SHP77 treated with DMSO at 0.1 percent for 48 hours (cell line): Measurements from ENCODE around the gene UBL4B.

Source experiments
- DNase-seq: peaks from one replicate; lab custom pipeline; 2025; lab: John Stamatoyannopoulos, UW

Gene UBL4B

DNA sequence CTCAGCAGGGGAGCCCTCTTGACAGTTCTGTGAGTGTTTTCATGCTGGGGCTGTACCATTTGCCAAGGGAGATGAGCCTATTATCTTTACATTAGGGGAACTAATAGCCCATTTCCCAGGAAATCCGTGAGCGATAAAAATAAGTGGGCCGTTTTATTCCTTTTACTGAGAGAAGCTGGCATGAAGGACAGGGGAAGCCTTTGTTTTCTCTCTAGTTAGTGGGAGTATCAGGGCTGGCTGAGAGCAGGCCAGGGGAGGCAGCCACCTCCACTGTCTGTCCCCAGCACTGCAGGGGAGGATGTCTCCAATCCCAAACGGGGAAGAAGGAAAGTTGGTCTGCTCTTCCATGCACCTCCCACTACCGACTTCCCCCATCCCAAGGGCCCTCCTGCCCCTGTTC lies 2.5 kb downstream of the UBL4B start:
- no peak for DNase-seq

DNA sequence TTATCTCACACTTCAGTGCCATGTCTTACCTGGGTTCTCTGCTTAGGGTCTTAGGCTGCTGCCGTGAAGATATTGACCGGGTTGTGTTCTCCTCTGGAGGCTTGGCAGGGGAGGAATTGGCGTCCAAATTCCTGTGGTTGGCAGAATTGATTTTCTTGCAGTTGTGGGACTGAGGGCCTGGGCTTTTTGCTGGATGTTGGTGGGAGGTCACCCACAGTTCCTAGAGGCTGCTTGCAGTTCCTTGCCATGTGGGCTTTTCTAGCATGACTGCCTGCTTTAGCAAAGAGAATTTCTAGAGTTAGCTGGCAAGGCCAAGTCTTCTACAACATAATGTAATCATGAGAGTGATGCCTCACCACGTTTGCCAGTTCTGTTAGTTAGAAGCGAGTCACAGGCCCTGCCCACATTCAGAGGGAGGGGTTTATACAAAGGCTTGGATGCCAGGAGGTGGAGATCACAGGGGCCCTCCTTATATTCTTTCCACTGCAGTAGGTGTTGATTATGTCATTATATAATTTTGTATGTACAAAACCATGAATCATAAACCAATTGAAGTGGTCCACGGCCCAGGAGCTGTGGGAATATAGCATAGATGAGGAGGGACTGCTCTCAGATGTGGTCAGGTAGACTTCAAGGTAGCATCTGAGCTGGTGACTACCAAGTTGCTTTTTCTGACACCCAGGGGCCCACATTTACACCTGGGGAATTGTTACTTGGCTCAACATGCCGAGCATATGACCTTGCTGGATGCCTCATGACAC lies 6.6 kb downstream of the UBL4B start:
- DNase-seq, result no peak

GRCh38 chr1:110119843-110120242 lies 7.6 kb downstream of the UBL4B start:
- DNase-seq, result peak; percentile 17

DNA sequence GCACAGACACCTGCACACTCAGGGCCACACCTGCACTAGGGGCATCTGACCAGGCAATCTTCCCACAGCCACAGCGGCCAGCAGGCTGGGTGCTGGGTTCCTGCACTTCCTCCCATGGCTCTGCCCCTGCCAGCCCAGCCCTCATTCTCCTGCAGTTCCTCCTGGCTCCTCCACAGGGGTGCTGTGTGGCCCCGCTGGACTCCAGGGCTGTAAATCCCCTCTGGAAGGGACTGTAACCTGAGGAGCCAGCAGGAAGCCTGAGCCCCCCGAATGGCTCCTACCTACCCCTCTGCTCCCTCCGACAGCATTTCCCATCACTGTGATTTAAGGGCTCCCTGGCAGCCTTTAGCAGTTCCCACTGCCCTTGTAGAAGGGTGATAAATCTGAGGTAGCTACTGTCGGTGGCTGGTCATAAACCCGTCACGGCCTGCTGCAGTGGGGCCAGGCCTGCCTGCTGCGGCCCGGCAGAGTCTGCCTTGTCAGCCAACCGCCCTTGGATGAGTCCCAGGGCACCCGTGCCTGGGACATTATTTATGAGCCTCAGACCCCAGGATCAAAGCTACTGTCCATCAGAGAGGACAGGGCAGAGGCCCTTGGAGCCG lies 8.8 kb downstream of the UBL4B start:
- peak; percentile 16 for DNase-seq

DNA sequence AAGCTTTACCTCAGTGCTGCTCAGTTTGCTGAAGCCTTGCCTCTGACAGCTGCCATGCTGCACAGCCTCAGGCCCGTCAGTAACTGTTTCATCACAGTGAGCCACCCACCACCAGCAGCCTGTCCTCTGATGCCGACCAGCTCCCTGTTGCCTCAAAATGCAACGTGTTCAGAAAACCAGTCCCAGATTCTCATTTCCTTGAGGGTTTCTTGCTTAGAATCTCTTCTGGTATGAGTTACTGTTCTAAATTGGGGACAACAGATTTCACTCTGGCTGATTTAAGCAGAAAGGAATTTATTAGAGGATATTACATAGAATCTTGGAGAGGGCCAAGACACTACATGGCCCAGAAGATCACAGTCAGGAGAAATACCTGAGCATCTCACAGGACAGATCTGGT lies 11.0 kb downstream of the UBL4B start:
- DNase-seq, result no peak

DNA sequence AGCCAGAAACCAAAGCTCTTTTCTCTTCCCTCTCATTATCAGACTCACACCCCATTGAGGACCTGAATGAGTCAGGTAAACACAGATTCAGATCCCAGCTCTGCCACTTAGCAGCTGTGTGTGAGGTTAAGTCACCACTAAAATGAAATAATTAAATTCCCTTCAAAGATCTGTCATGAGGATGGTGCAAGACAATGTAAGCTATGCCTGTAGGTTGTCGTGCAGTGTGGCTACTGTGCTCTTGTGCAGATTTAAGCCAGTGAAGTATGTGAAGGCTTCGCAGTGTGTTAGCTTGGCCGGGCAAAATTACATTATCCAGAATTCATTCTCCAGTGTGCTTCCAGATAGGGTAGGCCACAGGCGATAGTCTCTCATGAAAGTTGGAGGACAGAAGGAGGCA lies 13.6 kb downstream of the UBL4B start:
- DNase-seq, result peak; percentile 20

GRCh38 chr1:110130113-110130591 lies 17.9 kb downstream of the UBL4B start:
- DNase-seq, result no peak

DNA sequence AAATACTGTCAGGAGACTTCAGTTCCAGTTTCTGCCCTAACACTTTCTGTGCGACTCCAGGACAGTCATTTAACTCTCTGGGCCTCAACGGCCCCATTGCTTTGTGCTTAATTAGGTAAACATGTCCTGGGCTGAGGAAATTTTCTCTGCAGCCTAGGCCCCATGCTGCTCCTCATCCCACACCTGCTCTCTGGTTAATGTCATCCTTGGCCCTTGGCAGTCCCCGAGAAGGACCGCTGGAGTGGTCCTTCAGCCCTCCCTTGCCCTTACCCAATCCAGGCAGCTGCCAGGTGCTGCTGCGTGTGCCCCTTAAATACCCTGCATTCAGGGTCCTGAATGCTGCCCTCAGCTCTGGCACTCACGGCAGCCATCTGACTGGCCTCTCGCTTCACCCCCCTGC lies 18.7 kb downstream of the UBL4B start:
- DNase-seq, result no peak

DNA sequence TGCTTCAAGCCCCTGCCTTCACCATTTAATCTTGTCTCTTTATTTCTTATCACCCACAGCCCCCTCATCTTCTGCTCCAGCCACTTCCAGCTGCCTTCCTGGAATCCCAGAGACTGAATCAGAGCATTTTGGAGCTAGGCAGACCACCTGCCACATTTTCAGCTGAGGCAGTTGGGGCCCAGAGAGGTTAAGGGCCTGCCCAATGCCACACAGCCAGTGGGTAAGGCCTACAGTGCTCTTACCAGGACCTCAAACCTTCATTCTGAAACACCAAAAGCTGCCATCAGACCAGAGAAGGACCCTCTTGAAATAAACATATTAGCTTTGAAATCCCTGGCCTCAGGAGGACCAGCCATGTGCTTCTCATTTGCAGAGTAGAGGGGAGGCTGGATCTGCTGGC lies 20.4 kb downstream of the UBL4B start:
- DNase-seq, result no peak

- DNase-seq, result no peak
Observed at GRCh38 chr1:110133436-110133835, 21.2 kb downstream of the UBL4B start.

- peak; percentile 81 for DNase-seq
Observed at GRCh38 chr1:110134050-110134595, 21.9 kb downstream of the UBL4B start.

DNA sequence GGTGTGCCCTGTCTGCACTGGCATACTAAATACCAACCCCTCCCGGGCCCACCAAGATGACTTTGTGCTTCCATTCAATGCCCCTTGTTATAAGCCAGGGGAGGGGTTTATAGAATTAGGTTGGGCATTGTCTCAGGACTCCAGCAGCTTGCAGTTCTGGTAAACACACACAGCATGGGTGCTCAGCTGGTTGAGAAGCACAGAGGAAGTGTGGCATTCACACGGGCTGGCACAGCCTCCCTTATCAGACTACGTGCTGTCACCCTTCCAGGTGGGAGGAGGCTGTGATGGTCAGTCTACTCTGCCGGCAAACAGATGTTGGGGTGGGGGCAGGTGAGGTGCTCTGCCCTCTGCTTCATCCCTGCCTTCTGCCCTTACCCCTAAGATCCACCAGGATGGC lies 23.0 kb downstream of the UBL4B start:
- peak; percentile 28 for DNase-seq

DNA sequence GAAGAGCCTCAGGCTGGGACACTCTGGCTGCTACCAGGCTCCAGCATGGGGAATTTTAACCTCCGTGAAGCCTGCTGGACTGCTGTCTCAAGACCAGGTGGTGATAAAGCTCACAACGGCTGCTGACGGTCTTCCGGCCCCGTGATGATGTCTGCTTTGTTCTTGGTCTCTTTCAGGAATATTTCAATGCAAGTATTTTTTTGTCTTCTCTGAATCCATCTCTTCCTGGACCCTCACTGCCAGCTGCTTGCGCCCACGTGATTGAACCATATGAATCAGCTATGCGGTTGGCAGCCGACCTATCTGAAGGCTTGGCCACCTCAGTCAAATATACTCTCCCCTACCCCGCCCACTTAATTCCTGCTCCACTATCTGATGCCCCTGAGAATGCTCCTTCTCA lies 23.4 kb downstream of the UBL4B start:
- DNase-seq, result peak; percentile 69

GRCh38 chr1:110136911-110137310 lies 24.7 kb downstream of the UBL4B start:
- DNase-seq, result peak; percentile 76

- DNase-seq, result peak; percentile 16
Observed at GRCh38 chr1:110138956-110139355, 26.7 kb downstream of the UBL4B start.

DNA sequence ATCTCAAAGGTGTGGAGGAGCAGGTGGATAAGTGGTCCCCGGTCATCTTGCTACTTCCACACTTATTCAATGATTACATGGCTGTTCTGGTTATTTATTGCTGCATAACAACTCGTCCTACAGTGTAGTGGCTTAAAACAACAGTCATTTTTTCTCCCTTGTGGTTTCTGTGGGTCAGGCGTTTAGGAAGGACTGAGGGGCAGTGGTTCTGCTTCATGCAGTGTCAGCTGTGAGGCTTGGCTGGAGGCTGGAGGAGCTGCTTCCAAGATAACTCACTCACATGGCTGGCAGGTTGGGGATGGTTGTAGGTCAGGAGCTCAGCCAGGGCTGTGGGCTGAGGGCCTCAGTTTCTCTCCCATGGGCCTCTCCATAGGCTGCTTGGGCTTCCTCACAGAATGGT lies 32.1 kb downstream of the UBL4B start:
- DNase-seq, result no peak

- peak; percentile 43 for DNase-seq
Observed at GRCh38 chr1:110148961-110149360, 36.7 kb downstream of the UBL4B start.

- DNase-seq, result no peak
Observed at GRCh38 chr1:110150330-110151174, 38.3 kb downstream of the UBL4B start, which contains the start of gene SLC6A17. Gene SLC6A17 (plus strand): TSS chr1:110150494. CDS start chr1:110166930, 16,436 bp downstream.

GRCh38 chr1:110151175-110151669 lies 39.0 kb downstream of the UBL4B start:
- no peak for DNase-seq

DNA sequence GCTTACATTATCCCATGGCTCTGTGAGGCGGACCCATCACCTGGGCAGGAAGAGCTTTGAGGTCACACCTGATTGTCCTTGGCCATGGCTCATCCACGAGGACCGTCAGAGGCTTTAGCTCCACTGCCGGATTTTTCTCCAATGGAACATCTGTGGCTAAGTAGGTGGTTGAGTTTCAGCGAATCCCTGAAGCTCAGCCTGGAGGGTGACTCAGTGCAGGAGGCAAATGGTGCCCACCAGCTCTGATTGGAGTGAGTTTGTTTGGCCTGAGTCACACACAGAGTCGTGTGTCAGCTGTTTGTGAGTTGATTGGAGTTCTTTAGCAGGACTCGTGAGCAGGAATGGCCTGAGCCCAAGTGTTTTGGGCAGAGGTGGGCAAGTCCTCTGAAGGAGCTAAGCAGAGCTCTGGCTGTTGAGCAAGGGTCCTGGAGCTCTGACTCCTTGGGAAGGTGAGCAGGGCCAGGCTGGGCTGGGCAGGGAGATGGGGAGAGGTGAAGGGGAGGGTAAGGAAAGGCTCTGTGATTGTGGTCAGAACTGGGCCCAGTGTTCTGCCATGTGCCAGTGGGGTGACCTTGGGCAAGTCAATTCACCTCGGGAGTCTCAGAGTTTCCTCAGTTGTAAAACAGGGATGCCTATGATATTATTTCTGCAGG lies 40.0 kb downstream of the UBL4B start:
- DNase-seq, result no peak

DNA sequence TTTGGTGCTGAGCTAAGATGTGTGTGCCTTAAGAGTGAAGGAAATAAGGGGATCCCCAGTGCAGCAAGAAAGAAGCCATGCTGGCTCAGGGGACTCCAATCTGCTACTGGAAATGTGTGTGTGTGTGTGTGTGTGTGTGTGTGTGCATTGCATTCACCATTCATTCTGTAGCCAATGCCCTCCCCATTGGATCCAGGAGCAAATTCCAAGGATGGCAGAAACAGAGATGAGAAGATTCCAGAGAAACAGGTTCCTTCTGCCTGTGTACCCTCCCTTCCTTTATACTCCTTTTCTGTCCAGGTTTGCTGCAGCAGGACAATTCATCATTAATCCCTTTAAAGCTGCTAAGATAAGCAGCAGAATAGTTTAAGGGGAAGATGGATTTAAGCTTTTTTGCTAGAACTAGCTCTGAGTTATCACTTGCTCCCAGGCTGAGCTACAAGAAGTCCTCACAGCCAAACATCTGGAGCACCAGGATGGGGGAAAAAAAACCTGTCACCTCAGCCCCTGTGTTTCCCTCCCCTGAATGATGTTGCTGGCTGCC lies 41.2 kb downstream of the UBL4B start:
- no peak for DNase-seq
